ENCODE measurements around the gene SLC35F3.

Gene SLC35F3

GRCh38 chr1:234295626-234296025 is 391.1 kb downstream of the SLC35F3 start:
- no peak overlapping the region for H2BK12ac ChIP-seq (ENCODE audit: low read length)

GRCh38 chr1:234296496-234296895 is 392.0 kb downstream of the SLC35F3 start:
- Histone ChIP-seq H2BK120ac (ENCODE audit: low read depth, low read length) (no peak overlapping the region), H3K27ac (replicated peaks; ENCODE audit: low read length) (no peak overlapping the region), H2BK15ac (ENCODE audit: low read length) (no peak overlapping the region), H3K4ac (ENCODE audit: low read length) (no peak overlapping the region), H3K9ac (ENCODE audit: low read depth, low read length, poor library complexity) (peak overlapping the region; percentile 14), H3K4me1 (ENCODE audit: control insufficient read depth in 2 of 2, insufficient read depth in 1 of 2, low read depth in 1 of 2, low read length in 2 of 2) (no peaks in the 10 kb centered on the region), H3K27me3 (ENCODE audit: control insufficient read depth in 3 of 3, insufficient read depth in 3 of 3, low read depth in 1 of 3, low read length in 3 of 3) (peaks cover 0 to 10% (median 0%) of the 10 kb centered on the region in 3 experiments), H2AFZ (ENCODE audit: low read length) (no peak overlapping the region), H3K4me2 (ENCODE audit: insufficient read depth, low read length, poor library complexity, severe bottlenecking) (no peak overlapping the region), H3K9me3 (replicated peaks in 1 of 2; ENCODE audit: control insufficient read depth in 2 of 2, insufficient read depth in 1 of 2, low read depth in 1 of 2, low read length in 2 of 2) (peaks cover 0 to 2% of the 10 kb centered on the region in 2 donors), H2AK5ac (ENCODE audit: low read depth, low read length) (no peak overlapping the region), H3K36me3 (replicated peaks in 1 of 2; ENCODE audit: control insufficient read depth in 2 of 2, insufficient read depth in 2 of 2, low read length in 2 of 2) (no peaks in the 10 kb centered on the region), H3K18ac (ENCODE audit: low read length) (no peak overlapping the region), H3K23ac (ENCODE audit: low read depth, low read length, poor library complexity) (no peak overlapping the region), H3K4me3 (ENCODE audit: low read length in 2 of 2) (no peak overlapping the region), H3K14ac (ENCODE audit: low read length) (no peak overlapping the region), H3K79me1 (ENCODE audit: low read depth, low read length) (no peaks in the 10 kb centered on the region), H2BK12ac (ENCODE audit: low read length) (no peak overlapping the region), H4K91ac (ENCODE audit: low read depth, low read length, poor library complexity) (no peak overlapping the region), H2BK5ac (ENCODE audit: low read length) (no peak overlapping the region), H4K8ac (ENCODE audit: low read depth, low read length) (no peak overlapping the region)
- no peak for DNase-seq (ENCODE audit: low spot score)
- WGBS, 2 donors (ENCODE audit: extremely low coverage in 2 of 2, insufficient read length in 2 of 2, insufficient replicate concordance in 1 of 2) = no CpG with 5 or more reads among the region's 4 CpGs

More at GRCh38 chr1:234295626-234296025, 391.1 kb downstream of the SLC35F3 start:
- Histone ChIP-seq H3K27me3 (ENCODE audit: control insufficient read depth in 3 of 3, insufficient read depth in 3 of 3, low read depth in 1 of 3, low read length in 3 of 3) (peaks cover 0 to 10% (median 0%) of the 10 kb centered on the region in 3 experiments), H2AK5ac (ENCODE audit: low read depth, low read length) (no peak overlapping the region), H3K23ac (ENCODE audit: low read depth, low read length, poor library complexity) (no peak overlapping the region), H2BK5ac (ENCODE audit: low read length) (no peak overlapping the region), H4K91ac (ENCODE audit: low read depth, low read length, poor library complexity) (no peak overlapping the region), H3K14ac (ENCODE audit: low read length) (no peak overlapping the region), H3K4ac (ENCODE audit: low read length) (no peak overlapping the region), H2BK120ac (ENCODE audit: low read depth, low read length) (no peak overlapping the region), H2AFZ (ENCODE audit: low read length) (no peak overlapping the region), H3K36me3 (replicated peaks in 1 of 2; ENCODE audit: control insufficient read depth in 2 of 2, insufficient read depth in 2 of 2, low read length in 2 of 2) (no peaks in the 10 kb centered on the region), H4K8ac (ENCODE audit: low read depth, low read length) (no peak overlapping the region), H3K9ac (ENCODE audit: low read depth, low read length, poor library complexity) (no peak overlapping the region), H2BK15ac (ENCODE audit: low read length) (no peak overlapping the region), H3K18ac (ENCODE audit: low read length) (no peak overlapping the region), H3K79me1 (ENCODE audit: low read depth, low read length) (no peaks in the 10 kb centered on the region), H3K4me1 (ENCODE audit: control insufficient read depth in 2 of 2, insufficient read depth in 1 of 2, low read depth in 1 of 2, low read length in 2 of 2) (no peaks in the 10 kb centered on the region), H3K4me3 (ENCODE audit: low read length in 2 of 2) (no peak overlapping the region), H3K4me2 (ENCODE audit: insufficient read depth, low read length, poor library complexity, severe bottlenecking) (no peak overlapping the region), H3K9me3 (replicated peaks in 1 of 2; ENCODE audit: control insufficient read depth in 2 of 2, insufficient read depth in 1 of 2, low read depth in 1 of 2, low read length in 2 of 2) (peaks cover 0 to 2% of the 10 kb centered on the region in 2 donors), H3K27ac (replicated peaks; ENCODE audit: low read length) (no peak overlapping the region)
- no peak for DNase-seq (ENCODE audit: low spot score)
- no CpG with 5 or more reads among the region's 2 CpGs for WGBS, 2 donors (ENCODE audit: extremely low coverage in 2 of 2, insufficient read length in 2 of 2, insufficient replicate concordance in 1 of 2)

GRCh38 chr1:234297668-234298067 is 393.2 kb downstream of the SLC35F3 start:
- H2BK12ac ChIP-seq (ENCODE audit: low read length) = no peak overlapping the region
- H3K27me3 ChIP-seq (ENCODE audit: control insufficient read depth in 3 of 3, insufficient read depth in 3 of 3, low read depth in 1 of 3, low read length in 3 of 3) = peaks cover 0 to 10% (median 0%) of the 10 kb centered on the region in 3 experiments
- no peak overlapping the region for H3K14ac ChIP-seq (ENCODE audit: low read length)
- H3K4me3 ChIP-seq (ENCODE audit: low read length in 2 of 2) = no peak overlapping the region
- H2AFZ ChIP-seq (ENCODE audit: low read length) = no peak overlapping the region
- H3K9ac ChIP-seq (ENCODE audit: low read depth, low read length, poor library complexity) = no peak overlapping the region
- H3K27ac ChIP-seq (replicated peaks; ENCODE audit: low read length) = no peak overlapping the region
- no peak overlapping the region for H3K18ac ChIP-seq (ENCODE audit: low read length)
- no peak overlapping the region for H2BK15ac ChIP-seq (ENCODE audit: low read length)
- no peak overlapping the region for H4K91ac ChIP-seq (ENCODE audit: low read depth, low read length, poor library complexity)
- H3K23ac ChIP-seq (ENCODE audit: low read depth, low read length, poor library complexity) = no peak overlapping the region
- no peaks in the 10 kb centered on the region for H3K36me3 ChIP-seq (replicated peaks in 1 of 2; ENCODE audit: control insufficient read depth in 2 of 2, insufficient read depth in 2 of 2, low read length in 2 of 2)
- H3K79me1 ChIP-seq (ENCODE audit: low read depth, low read length) = no peaks in the 10 kb centered on the region
- H3K4me1 ChIP-seq (ENCODE audit: control insufficient read depth in 2 of 2, insufficient read depth in 1 of 2, low read depth in 1 of 2, low read length in 2 of 2) = no peaks in the 10 kb centered on the region
- H4K8ac ChIP-seq (ENCODE audit: low read depth, low read length) = no peak overlapping the region
- H2BK5ac ChIP-seq (ENCODE audit: low read length) = no peak overlapping the region
- no CpG with 5 or more reads among the region's 1 CpG for WGBS, 2 donors (ENCODE audit: extremely low coverage in 2 of 2, insufficient read length in 2 of 2, insufficient replicate concordance in 1 of 2)
- H3K4me2 ChIP-seq (ENCODE audit: insufficient read depth, low read length, poor library complexity, severe bottlenecking) = no peak overlapping the region
- DNase-seq (ENCODE audit: low spot score) = no peak
- H2AK5ac ChIP-seq (ENCODE audit: low read depth, low read length) = no peak overlapping the region
- no peak overlapping the region for H2BK120ac ChIP-seq (ENCODE audit: low read depth, low read length)
- H3K9me3 ChIP-seq (replicated peaks in 1 of 2; ENCODE audit: control insufficient read depth in 2 of 2, insufficient read depth in 1 of 2, low read depth in 1 of 2, low read length in 2 of 2) = no peaks in the 10 kb centered on the region
- no peak overlapping the region for H3K4ac ChIP-seq (ENCODE audit: low read length)

GRCh38 chr1:234300096-234300495 is 395.6 kb downstream of the SLC35F3 start:
- peaks cover 0 to 5% (median 0%) of the 10 kb centered on the region in 3 experiments for H3K27me3 ChIP-seq (ENCODE audit: control insufficient read depth in 3 of 3, insufficient read depth in 3 of 3, low read depth in 1 of 3, low read length in 3 of 3)
- H3K14ac ChIP-seq (ENCODE audit: low read length) = no peak overlapping the region
- WGBS, 2 donors (ENCODE audit: extremely low coverage in 2 of 2, insufficient read length in 2 of 2, insufficient replicate concordance in 1 of 2) = no CpG with 5 or more reads among the region's 2 CpGs
- H2AK5ac ChIP-seq (ENCODE audit: low read depth, low read length) = no peak overlapping the region
- H3K18ac ChIP-seq (ENCODE audit: low read length) = no peak overlapping the region
- H3K79me1 ChIP-seq (ENCODE audit: low read depth, low read length) = no peaks in the 10 kb centered on the region
- no peak overlapping the region for H2BK12ac ChIP-seq (ENCODE audit: low read length)
- H3K4me2 ChIP-seq (ENCODE audit: insufficient read depth, low read length, poor library complexity, severe bottlenecking) = no peak overlapping the region
- H3K36me3 ChIP-seq (replicated peaks in 1 of 2; ENCODE audit: control insufficient read depth in 2 of 2, insufficient read depth in 2 of 2, low read length in 2 of 2) = no peaks in the 10 kb centered on the region
- no peak overlapping the region for H2BK120ac ChIP-seq (ENCODE audit: low read depth, low read length)
- no peaks in the 10 kb centered on the region for H3K4me1 ChIP-seq (ENCODE audit: control insufficient read depth in 2 of 2, insufficient read depth in 1 of 2, low read depth in 1 of 2, low read length in 2 of 2)
- no peak overlapping the region for H2BK15ac ChIP-seq (ENCODE audit: low read length)
- peaks cover 0 to 2% of the 10 kb centered on the region in 2 donors for H3K9me3 ChIP-seq (replicated peaks in 1 of 2; ENCODE audit: control insufficient read depth in 2 of 2, insufficient read depth in 1 of 2, low read depth in 1 of 2, low read length in 2 of 2)
- H3K4ac ChIP-seq (ENCODE audit: low read length) = no peak overlapping the region
- H3K9ac ChIP-seq (ENCODE audit: low read depth, low read length, poor library complexity) = no peak overlapping the region
- H2BK5ac ChIP-seq (ENCODE audit: low read length) = no peak overlapping the region
- DNase-seq (ENCODE audit: low spot score) = no peak
- H3K23ac ChIP-seq (ENCODE audit: low read depth, low read length, poor library complexity) = no peak overlapping the region
- H4K8ac ChIP-seq (ENCODE audit: low read depth, low read length) = no peak overlapping the region
- no peak overlapping the region for H3K27ac ChIP-seq (replicated peaks; ENCODE audit: low read length)
- no peak overlapping the region for H2AFZ ChIP-seq (ENCODE audit: low read length)
- H4K91ac ChIP-seq (ENCODE audit: low read depth, low read length, poor library complexity) = no peak overlapping the region
- H3K4me3 ChIP-seq (ENCODE audit: low read length in 2 of 2) = no peak overlapping the region

All from neuronal stem cell (in vitro differentiated cells).